Activated CD4-positive, alpha-beta T cell treated with anti-CD3 and anti-CD28 coated beads, Interleukin-2, amount 10 ng/mL, durations not matched to agents 24 days and 14 days (primary cell): ENCODE data around the gene TRIP13. TPM values are rescaled to one million over a fixed set of nuclear protein-coding genes. Genes with fewer than 3 reads are reported as not detected.

Experiments used
- DNase-seq: peaks from one replicate; pipeline ENCODE4 v3.0.0; 2022
- H3K27ac Mint-ChIP-seq: one replicate; pipeline ENCODE4 v1.8.0; 2022; ENCODE audit warnings: mild to moderate bottlenecking, mixed read lengths
- H3K27me3 Mint-ChIP-seq: one replicate; pipeline ENCODE4 v1.8.0; 2022; ENCODE audit warnings: mixed read lengths
- H3K36me3 Mint-ChIP-seq: one replicate; pipeline ENCODE4 v1.8.0; 2022; ENCODE audit warnings: low read depth, mild to moderate bottlenecking, mixed read lengths
- H3K4me1 Mint-ChIP-seq: one replicate; pipeline ENCODE4 v1.8.0; 2021; ENCODE audit warnings: mixed read lengths
- H3K4me3 Mint-ChIP-seq: one replicate; pipeline ENCODE4 v1.8.0; 2022; ENCODE audit warnings: mild to moderate bottlenecking, moderate library complexity, mixed read lengths
- H3K9me3 Mint-ChIP-seq: one replicate; pipeline ENCODE4 v1.8.0; 2021; ENCODE audit warnings: mixed read lengths
- intact Hi-C: fragments of 100-400 bp; cut with micrococcal nuclease; formaldehyde crosslinking; loops from one replicate; pipeline ENCODE4 v1.15.1; 2023
- total RNA-seq: library from RNA; stranded (reverse); gene quantifications from 2 replicates; pipeline ENCODE4 v1.2.3, GENCODE V29; 2022

The TRIP13 gene
- total RNA-seq, 1 donor from 2014 or later, result 47.5 TPM

- Mint-ChIP-seq H3K4me3 (no peak overlapping the region), H3K27ac (no peak overlapping the region), H3K36me3 (no peaks in the 10 kb centered on the region), H3K9me3 (no peaks in the 10 kb centered on the region), H3K27me3 (peaks cover 60% of the 10 kb centered on the region), H3K4me1 (peaks cover 5% of the 10 kb centered on the region)
- intact Hi-C loops, result no loop called here
- DNase-seq, result no peak
Observed at GRCh38 chr5:944621-944927, 51.9 kb downstream of the TRIP13 start.

- Mint-ChIP-seq H3K27ac (no peak overlapping the region), H3K4me3 (no peak overlapping the region), H3K4me1 (peaks cover 5% of the 10 kb centered on the region), H3K27me3 (peaks cover 61% of the 10 kb centered on the region), H3K36me3 (no peaks in the 10 kb centered on the region), H3K9me3 (peaks cover under 1% of the 10 kb centered on the region)
- intact Hi-C loops, result no loop called here
- no peak for DNase-seq
Observed at GRCh38 chr5:944992-945685, 52.5 kb downstream of the TRIP13 start.

- Mint-ChIP-seq H3K27ac (no peak overlapping the region), H3K27me3 (peaks cover 63% of the 10 kb centered on the region), H3K4me1 (peaks cover 5% of the 10 kb centered on the region), H3K36me3 (no peaks in the 10 kb centered on the region), H3K9me3 (peaks cover 4% of the 10 kb centered on the region), H3K4me3 (no peak overlapping the region)
- DNase-seq, result no peak
- intact Hi-C loops, result no loop called here
Observed at GRCh38 chr5:945691-946551, 53.2 kb downstream of the TRIP13 start.

- H3K27ac Mint-ChIP-seq, result no peak overlapping the region
- no peak overlapping the region for H3K4me3 Mint-ChIP-seq
- intact Hi-C loops, result no loop called here
- peaks cover 4% of the 10 kb centered on the region for H3K9me3 Mint-ChIP-seq
- peaks cover 54% of the 10 kb centered on the region for H3K27me3 Mint-ChIP-seq
- H3K36me3 Mint-ChIP-seq, result no peaks in the 10 kb centered on the region
- H3K4me1 Mint-ChIP-seq, result peaks cover 5% of the 10 kb centered on the region
- no peak for DNase-seq
Observed at GRCh38 chr5:946720-947625, 54.3 kb downstream of the TRIP13 start.

GRCh38 chr5:947626-948471 is 55.2 kb downstream of the TRIP13 start:
- Mint-ChIP-seq H3K27ac (no peak overlapping the region), H3K36me3 (no peaks in the 10 kb centered on the region), H3K4me3 (no peak overlapping the region), H3K27me3 (peaks cover 48% of the 10 kb centered on the region), H3K4me1 (peaks cover 5% of the 10 kb centered on the region), H3K9me3 (peaks cover 4% of the 10 kb centered on the region)
- no peak for DNase-seq
- intact Hi-C loops, result no loop called here

- H3K4me1 Mint-ChIP-seq, result peaks cover 5% of the 10 kb centered on the region
- H3K36me3 Mint-ChIP-seq, result no peaks in the 10 kb centered on the region
- no peak overlapping the region for H3K27ac Mint-ChIP-seq
- peaks cover 4% of the 10 kb centered on the region for H3K9me3 Mint-ChIP-seq
- intact Hi-C loops, result no loop called here
- peaks cover 42% of the 10 kb centered on the region for H3K27me3 Mint-ChIP-seq
- H3K4me3 Mint-ChIP-seq, result no peak overlapping the region
- no peak for DNase-seq
Observed at GRCh38 chr5:948472-949274, 56.0 kb downstream of the TRIP13 start.

GRCh38 chr5:949275-949543 is 56.5 kb downstream of the TRIP13 start:
- H3K4me1 Mint-ChIP-seq, result peaks cover 5% of the 10 kb centered on the region
- DNase-seq, result no peak
- intact Hi-C loops, result no loop called here
- H3K4me3 Mint-ChIP-seq, result no peak overlapping the region
- peaks cover 4% of the 10 kb centered on the region for H3K9me3 Mint-ChIP-seq
- H3K27me3 Mint-ChIP-seq, result peaks cover 43% of the 10 kb centered on the region
- no peak overlapping the region for H3K27ac Mint-ChIP-seq
- H3K36me3 Mint-ChIP-seq, result no peaks in the 10 kb centered on the region

- Mint-ChIP-seq H3K4me3 (no peak overlapping the region), H3K36me3 (no peaks in the 10 kb centered on the region), H3K27ac (no peak overlapping the region), H3K27me3 (peaks cover 37% of the 10 kb centered on the region), H3K4me1 (peaks cover 5% of the 10 kb centered on the region), H3K9me3 (peaks cover 4% of the 10 kb centered on the region)
- intact Hi-C loops, result no loop called here
- no peak for DNase-seq
Observed at GRCh38 chr5:949815-950560, 57.3 kb downstream of the TRIP13 start.

- DNase-seq, result no peak
- Mint-ChIP-seq H3K36me3 (no peaks in the 10 kb centered on the region), H3K27ac (no peak overlapping the region), H3K4me1 (peaks cover 17% of the 10 kb centered on the region), H3K4me3 (no peak overlapping the region), H3K9me3 (peaks cover 4% of the 10 kb centered on the region), H3K27me3 (peaks cover 30% of the 10 kb centered on the region)
- intact Hi-C loops, result no loop called here
Observed at GRCh38 chr5:951940-952596, 59.4 kb downstream of the TRIP13 start.

GRCh38 chr5:952597-953271 is 60.0 kb downstream of the TRIP13 start:
- DNase-seq, result no peak
- Mint-ChIP-seq H3K4me3 (no peak overlapping the region), H3K36me3 (no peaks in the 10 kb centered on the region), H3K27ac (no peak overlapping the region), H3K4me1 (peaks cover 23% of the 10 kb centered on the region), H3K27me3 (peaks cover 27% of the 10 kb centered on the region), H3K9me3 (peaks cover 4% of the 10 kb centered on the region)
- intact Hi-C loops, result no loop called here

GRCh38 chr5:953535-954449 is 61.1 kb downstream of the TRIP13 start:
- no peak for DNase-seq
- Mint-ChIP-seq H3K27ac (no peak overlapping the region), H3K4me1 (peaks cover 26% of the 10 kb centered on the region), H3K36me3 (no peaks in the 10 kb centered on the region), H3K27me3 (peaks cover 27% of the 10 kb centered on the region), H3K4me3 (no peak overlapping the region), H3K9me3 (peaks cover 4% of the 10 kb centered on the region)
- intact Hi-C loops, result no loop called here
